CD14-positive monocyte (primary cell): ENCODE data around the gene CARMIL1. TPM values are rescaled to one million over a fixed set of nuclear protein-coding genes. Genes with fewer than 3 reads are reported as not detected.
A peak's percentile ranks its signal among the peaks of the same experiment; 100 is the strongest.

Experiments
- DNase-seq, 3 donors: peaks; one replicate each; pipeline ENCODE4 v3.0.0-alpha.2; 2011 to 2022
- H2AFZ ChIP-seq: 2 replicates; pipeline ENCODE4 v1.6.0; 2012; ENCODE audit warnings: mild to moderate bottlenecking, low read depth, low read length, inconsistent platforms; ENCODE audit not compliant: insufficient read depth, poor library complexity, severe bottlenecking
- H3K27ac ChIP-seq, 2 donors: 1 replicate in 1 of 2; 2 replicates in 1 of 2; pipeline ENCODE4 v1.5.1; 2012 to 2013; ENCODE audit warnings: low read length in 2 of 2, control low read depth in 1 of 2, inconsistent platforms in 1 of 2, low read depth in 1 of 2, mild to moderate bottlenecking in 1 of 2
- H3K27me3 ChIP-seq, 2 donors: one replicate each; pipeline versions ENCODE4 v1.6.0 to v1.6.1; 2011 to 2013; ENCODE audit warnings: low read length in 2 of 2; ENCODE audit not compliant: control insufficient read depth in 2 of 2, insufficient read depth in 2 of 2
- H3K36me3 ChIP-seq, 2 donors: replicated peaks in 1 of 2; 1 replicate in 1 of 2; 2 replicates in 1 of 2; pipeline versions ENCODE4 v1.5.1 to v1.6.1; 2012 to 2013; ENCODE audit warnings: low read length in 2 of 2, control low read depth in 1 of 2, inconsistent platforms in 1 of 2, mild to moderate bottlenecking in 1 of 2; ENCODE audit not compliant: insufficient read depth in 2 of 2, control insufficient read depth in 1 of 2
- H3K4me1 ChIP-seq, 2 donors: 1 replicate in 1 of 2; 2 replicates in 1 of 2; pipeline versions ENCODE4 v1.5.1 to v1.6.1; 2012 to 2013; ENCODE audit warnings: low read length in 2 of 2, control low read depth in 1 of 2, inconsistent platforms in 1 of 2, mild to moderate bottlenecking in 1 of 2, moderate library complexity in 1 of 2; ENCODE audit not compliant: insufficient read depth in 2 of 2, control insufficient read depth in 1 of 2
- H3K4me2 ChIP-seq: replicated peaks from 2 replicates; pipeline ENCODE3; 2012; ENCODE audit warnings: low read length, moderate library complexity, mild to moderate bottlenecking; ENCODE audit not compliant: poor library complexity, severe bottlenecking; ENCODE audit errors: extremely low read depth
- H3K4me3 ChIP-seq, 3 experiments: fragments of 200-600 bp in 1 of 3; sonication (generic) in 1 of 3; replicated peaks in 1 of 3; 1 replicate in 2 of 3; 2 replicates in 1 of 3; pipeline ENCODE4 v1.5.1; 2011 to 2013; ENCODE audit warnings: low read length in 3 of 3, mild to moderate bottlenecking in 3 of 3, control low read depth in 2 of 3, low read depth in 2 of 3, inconsistent platforms in 1 of 3, moderate library complexity in 1 of 3
- H3K79me2 ChIP-seq: 2 replicates; pipeline ENCODE4 v1.6.0; 2012; ENCODE audit warnings: mild to moderate bottlenecking, control low read depth, inconsistent platforms, low read length, moderate library complexity; ENCODE audit not compliant: insufficient read depth
- H3K9ac ChIP-seq: 2 replicates; pipeline ENCODE4 v1.6.0; 2017; ENCODE audit warnings: low read length, mild to moderate bottlenecking; ENCODE audit not compliant: insufficient read depth, poor library complexity, severe bottlenecking
- H3K9me3 ChIP-seq, 2 donors: replicated peaks in 1 of 2; 1 replicate in 1 of 2; 2 replicates in 1 of 2; pipeline versions ENCODE4 v1.5.1 to v1.6.1; 2012 to 2013; ENCODE audit warnings: low read length in 2 of 2, control low read depth in 1 of 2; ENCODE audit not compliant: control insufficient read depth in 1 of 2, insufficient read depth in 1 of 2
- H4K20me1 ChIP-seq: 2 replicates; pipeline ENCODE4 v1.6.0; 2012; ENCODE audit warnings: mild to moderate bottlenecking, low read length, control low read depth, moderate library complexity; ENCODE audit not compliant: insufficient read depth
- H3K27ac Mint-ChIP-seq, 7 donors: one replicate each; pipeline ENCODE4 v1.8.0; 2020; ENCODE audit warnings: mild to moderate bottlenecking in 7 of 7, mixed read lengths in 7 of 7, moderate library complexity in 6 of 7, inconsistent platforms in 2 of 7
- H3K27me3 Mint-ChIP-seq, 3 donors: one replicate each; pipeline ENCODE4 v1.8.0; 2021 to 2022; ENCODE audit warnings: low read depth in 3 of 3, mild to moderate bottlenecking in 3 of 3, mixed read lengths in 3 of 3, moderate library complexity in 3 of 3, inconsistent platforms in 1 of 3
- H3K36me3 Mint-ChIP-seq, 2 donors: one replicate each; pipeline ENCODE4 v1.8.0; 2020; ENCODE audit warnings: mixed read lengths in 2 of 2, inconsistent platforms in 1 of 2, mild to moderate bottlenecking in 1 of 2
- H3K4me1 Mint-ChIP-seq: one replicate; pipeline ENCODE4 v1.8.0; 2020; ENCODE audit warnings: mild to moderate bottlenecking, mixed read lengths
- H3K4me3 Mint-ChIP-seq, 2 donors: one replicate each; pipeline ENCODE4 v1.8.0; 2020; ENCODE audit warnings: mild to moderate bottlenecking in 2 of 2, mixed read lengths in 2 of 2, moderate library complexity in 1 of 2
- H3K9me3 Mint-ChIP-seq, 7 donors: one replicate each; pipeline ENCODE4 v1.8.0; 2020 to 2022; ENCODE audit warnings: mixed read lengths in 7 of 7, mild to moderate bottlenecking in 6 of 7, moderate library complexity in 6 of 7, inconsistent platforms in 2 of 7
- WGBS: methylation state at CpG from one replicate; pipeline ENCODE4 v1.1.5; 2013; ENCODE audit warnings: missing lambda C conversion rate; ENCODE audit not compliant: insufficient coverage; 5-methylcytosine and 5-hydroxymethylcytosine counted together
- intact Hi-C, 2 donors: fragments of 100-400 bp; cut with micrococcal nuclease; formaldehyde crosslinking; loops; one replicate each; pipeline versions ENCODE4 v1.15.0 to v1.15.1; 2023
- polyA plus RNA-seq, 3 donors: library from polyadenylated mRNA; depleted of rRNA in 1 of 3; unstranded in 2 of 3; stranded (reverse) in 1 of 3; fragments of 300-500 nt in 2 of 3; fragments of >200 nt in 1 of 3; fragmentation: Illumina TruSeq in 2 of 3; gene quantifications; 1 replicate in 2 of 3; 2 replicates in 1 of 3; pipeline ENCODE4 v1.2.3, GENCODE V29; 2012 to 2021
- TF ChIP-seq, protein P1 (sequence below): fragments of 200-600 bp; IDR thresholded peaks from one replicate; pipeline ENCODE4 v1.8.0; 2022; ENCODE audit warnings: antibody characterized with exemption, mild to moderate bottlenecking

CARMIL1 gene
- polyA plus RNA-seq, 3 donors = 0.30 to 0.49 (median 0.41) TPM

- Mint-ChIP-seq H3K4me3 (no peak overlapping the region), H3K36me3 (peaks cover 0 to 2% of the 10 kb centered on the region in 2 donors), H3K27ac (no peak overlapping the region), H3K4me1 (peaks cover 20% of the 10 kb centered on the region), H3K9me3 (peaks cover 0 to 2% (median 0%) of the 10 kb centered on the region in 7 donors), H3K27me3 (no peaks in the 10 kb centered on the region)
- Histone ChIP-seq H3K4me3 (no peak overlapping the region), H2AFZ (no peak overlapping the region), H4K20me1 (no peaks in the 10 kb centered on the region), H3K27ac (no peak overlapping the region), H3K9ac (no peak overlapping the region), H3K9me3 (no peaks in the 10 kb centered on the region), H3K4me2 (no peak overlapping the region), H3K27me3 (no peaks in the 10 kb centered on the region), H3K4me1 (peaks cover 11 to 16% of the 10 kb centered on the region in 2 donors), H3K79me2 (no peaks in the 10 kb centered on the region), H3K36me3 (no peaks in the 10 kb centered on the region)
- intact Hi-C loops = no loop called here
- WGBS = no CpG with 5 or more reads among the region's 2 CpGs
- TF ChIP-seq, protein P1, sequence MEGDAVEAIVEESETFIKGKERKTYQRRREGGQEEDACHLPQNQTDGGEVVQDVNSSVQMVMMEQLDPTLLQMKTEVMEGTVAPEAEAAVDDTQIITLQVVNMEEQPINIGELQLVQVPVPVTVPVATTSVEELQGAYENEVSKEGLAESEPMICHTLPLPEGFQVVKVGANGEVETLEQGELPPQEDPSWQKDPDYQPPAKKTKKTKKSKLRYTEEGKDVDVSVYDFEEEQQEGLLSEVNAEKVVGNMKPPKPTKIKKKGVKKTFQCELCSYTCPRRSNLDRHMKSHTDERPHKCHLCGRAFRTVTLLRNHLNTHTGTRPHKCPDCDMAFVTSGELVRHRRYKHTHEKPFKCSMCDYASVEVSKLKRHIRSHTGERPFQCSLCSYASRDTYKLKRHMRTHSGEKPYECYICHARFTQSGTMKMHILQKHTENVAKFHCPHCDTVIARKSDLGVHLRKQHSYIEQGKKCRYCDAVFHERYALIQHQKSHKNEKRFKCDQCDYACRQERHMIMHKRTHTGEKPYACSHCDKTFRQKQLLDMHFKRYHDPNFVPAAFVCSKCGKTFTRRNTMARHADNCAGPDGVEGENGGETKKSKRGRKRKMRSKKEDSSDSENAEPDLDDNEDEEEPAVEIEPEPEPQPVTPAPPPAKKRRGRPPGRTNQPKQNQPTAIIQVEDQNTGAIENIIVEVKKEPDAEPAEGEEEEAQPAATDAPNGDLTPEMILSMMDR = no peak
- DNase-seq = peak; percentile 60 to 80 (median 64)
Observed at GRCh38 chr6:25458485-25458884, 179.3 kb downstream of the CARMIL1 start.

DNA sequence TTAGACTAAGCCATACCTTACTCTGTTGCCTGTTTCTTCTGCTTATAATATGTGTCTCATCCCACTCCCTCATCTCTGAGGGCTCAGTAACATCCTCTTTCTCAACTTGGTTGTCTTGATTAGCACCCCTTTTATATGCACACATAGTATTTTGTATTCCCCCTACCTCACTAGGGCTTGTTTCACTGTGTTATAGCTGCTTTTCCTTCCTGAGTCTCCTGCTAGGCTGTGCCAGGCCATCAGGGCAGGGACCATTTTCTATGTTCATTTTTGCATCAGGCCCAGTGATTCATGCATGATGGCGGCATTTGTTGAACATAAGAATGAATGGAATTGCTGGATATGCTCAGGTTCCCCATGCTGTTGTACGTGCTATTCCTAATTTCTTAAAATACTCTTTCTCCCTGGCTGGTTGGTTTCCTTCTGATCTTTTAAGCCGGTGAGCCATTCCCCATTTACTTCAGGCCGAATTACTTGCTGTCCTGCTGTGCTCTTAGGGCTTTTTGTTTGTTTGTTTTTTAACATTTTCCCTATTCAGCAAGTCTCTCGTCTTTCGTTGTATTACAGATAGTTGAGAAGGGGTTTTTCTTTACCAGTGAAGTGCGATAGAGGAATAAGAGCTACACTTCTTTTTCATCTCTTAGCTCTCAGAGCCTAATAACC, 183.2 kb downstream of the CARMIL1 start:
- TF ChIP-seq, protein P1 = no peak
- no peaks in the 10 kb centered on the region for H3K79me2 ChIP-seq
- no peaks in the 10 kb centered on the region for H4K20me1 ChIP-seq
- H3K9me3 ChIP-seq = no peaks in the 10 kb centered on the region
- no peak overlapping the region for H3K4me2 ChIP-seq
- Mint-ChIP-seq H3K9me3 (peaks cover 0 to 8% (median 3%) of the 10 kb centered on the region in 7 donors), H3K27me3 (no peaks in the 10 kb centered on the region), H3K27ac (peak overlapping the region in 1 of 7 donors; percentile 17), H3K4me3 (no peak overlapping the region), H3K36me3 (no peaks in the 10 kb centered on the region), H3K4me1 (peaks cover 15% of the 10 kb centered on the region)
- H3K4me3 ChIP-seq = no peak overlapping the region
- intact Hi-C loops = no loop called here
- DNase-seq = no peak
- H3K36me3 ChIP-seq = no peaks in the 10 kb centered on the region
- H3K4me1 ChIP-seq = peaks cover 9 to 15% of the 10 kb centered on the region in 2 donors
- H3K27ac ChIP-seq = no peak overlapping the region
- H3K9ac ChIP-seq = no peak overlapping the region
- no CpG with 5 or more reads among the region's 7 CpGs for WGBS
- H3K27me3 ChIP-seq = no peaks in the 10 kb centered on the region
- no peak overlapping the region for H2AFZ ChIP-seq
